Measurements from ENCODE around the gene MACROH2A2. TPM values are rescaled to one million over a fixed set of nuclear protein-coding genes. Genes with fewer than 3 reads are reported as not detected.

The MACROH2A2 gene
- total and polyA plus RNA-seq, 2 donors (not counting 1 experiment from before 2014, with no cell fraction given), result not detected

DNA sequence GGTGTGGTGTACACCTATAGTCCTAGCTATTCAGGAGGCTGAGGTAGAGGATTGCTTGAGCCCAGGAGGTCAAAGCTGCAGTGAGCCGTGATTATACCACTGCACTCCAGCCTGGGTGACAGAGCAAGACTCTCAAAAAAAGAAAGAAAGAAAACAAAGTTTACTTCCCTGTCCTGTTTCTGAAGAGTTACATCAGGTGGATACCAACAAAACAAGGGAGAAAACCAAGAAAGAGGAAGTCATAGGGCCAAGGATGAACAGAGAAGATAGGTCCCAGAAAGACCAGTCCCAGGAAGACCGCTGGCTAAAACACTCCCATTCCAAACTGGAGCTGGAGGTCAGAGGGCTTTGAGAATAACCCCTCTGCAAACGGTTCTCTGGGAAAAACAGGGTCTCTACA is 13.5 kb downstream of the MACROH2A2 start:
- Histone ChIP-seq H3K27me3 (replicated peaks in 1 of 4; ENCODE audit: control extremely low read depth in 1 of 4, control insufficient read depth in 3 of 4, insufficient read depth in 4 of 4, low read length in 3 of 4) (no peaks in the 10 kb centered on the region), H3K9me3 (ENCODE audit: control extremely low read depth in 1 of 3, control insufficient read depth in 2 of 3, insufficient read depth in 1 of 3, low read length in 2 of 3) (no peaks in the 10 kb centered on the region), H3K36me3 (replicated peaks in 1 of 2; ENCODE audit: control extremely low read depth in 1 of 2, control insufficient read depth in 1 of 2, extremely low read depth in 1 of 2, insufficient read depth in 2 of 2, low read length in 1 of 2) (no peaks in the 10 kb centered on the region), H3K79me2 (ENCODE audit: control insufficient read depth, insufficient read depth, low read length) (no peaks in the 10 kb centered on the region), H3K9ac (ENCODE audit: low read length) (no peak overlapping the region), H4K20me1 (ENCODE audit: control insufficient read depth, insufficient read depth, low read length, poor library complexity, severe bottlenecking) (no peaks in the 10 kb centered on the region), H3K4me3 (ENCODE audit: control extremely low read depth in 1 of 5, extremely low read depth in 1 of 5, insufficient read depth in 1 of 5, low read depth in 2 of 5, low read length in 4 of 5) (no peak overlapping the region), H2AFZ (ENCODE audit: insufficient read depth, low read depth, low read length, poor library complexity, severe bottlenecking) (no peak overlapping the region), H3K4me2 (replicated peaks; ENCODE audit: low read depth, low read length, poor library complexity, severe bottlenecking) (no peak overlapping the region), H3K27ac (ENCODE audit: low read length in 2 of 2) (no peak overlapping the region), H3K4me1 (ENCODE audit: control insufficient read depth in 2 of 2, insufficient read depth in 2 of 2, low read length in 2 of 2) (no peaks in the 10 kb centered on the region)
- ATAC-seq (ENCODE audit: low read depth) (no peak), DNase-seq (no peak)
- intact Hi-C loops (cut with micrococcal nuclease), result no loop called here
- H3K27ac Mint-ChIP-seq, result no peak overlapping the region
- peaks cover 11% of the 10 kb centered on the region for H3K27me3 Mint-ChIP-seq
- H3K4me1 Mint-ChIP-seq, result no peaks in the 10 kb centered on the region
- H3K4me3 Mint-ChIP-seq, result no peak overlapping the region
- ChIA-PET CTCF (no interaction called here), POLR2A (no interaction called here)
- WGBS (ENCODE audit: insufficient coverage), result no CpG with 5 or more reads among the region's 3 CpGs
- TF ChIP-seq, protein P1, sequence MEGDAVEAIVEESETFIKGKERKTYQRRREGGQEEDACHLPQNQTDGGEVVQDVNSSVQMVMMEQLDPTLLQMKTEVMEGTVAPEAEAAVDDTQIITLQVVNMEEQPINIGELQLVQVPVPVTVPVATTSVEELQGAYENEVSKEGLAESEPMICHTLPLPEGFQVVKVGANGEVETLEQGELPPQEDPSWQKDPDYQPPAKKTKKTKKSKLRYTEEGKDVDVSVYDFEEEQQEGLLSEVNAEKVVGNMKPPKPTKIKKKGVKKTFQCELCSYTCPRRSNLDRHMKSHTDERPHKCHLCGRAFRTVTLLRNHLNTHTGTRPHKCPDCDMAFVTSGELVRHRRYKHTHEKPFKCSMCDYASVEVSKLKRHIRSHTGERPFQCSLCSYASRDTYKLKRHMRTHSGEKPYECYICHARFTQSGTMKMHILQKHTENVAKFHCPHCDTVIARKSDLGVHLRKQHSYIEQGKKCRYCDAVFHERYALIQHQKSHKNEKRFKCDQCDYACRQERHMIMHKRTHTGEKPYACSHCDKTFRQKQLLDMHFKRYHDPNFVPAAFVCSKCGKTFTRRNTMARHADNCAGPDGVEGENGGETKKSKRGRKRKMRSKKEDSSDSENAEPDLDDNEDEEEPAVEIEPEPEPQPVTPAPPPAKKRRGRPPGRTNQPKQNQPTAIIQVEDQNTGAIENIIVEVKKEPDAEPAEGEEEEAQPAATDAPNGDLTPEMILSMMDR (IDR thresholded peaks at IDR 0.05), result no peak
- H3K9me3 Mint-ChIP-seq (ENCODE audit: insufficient read depth), result no peaks in the 10 kb centered on the region

DNA sequence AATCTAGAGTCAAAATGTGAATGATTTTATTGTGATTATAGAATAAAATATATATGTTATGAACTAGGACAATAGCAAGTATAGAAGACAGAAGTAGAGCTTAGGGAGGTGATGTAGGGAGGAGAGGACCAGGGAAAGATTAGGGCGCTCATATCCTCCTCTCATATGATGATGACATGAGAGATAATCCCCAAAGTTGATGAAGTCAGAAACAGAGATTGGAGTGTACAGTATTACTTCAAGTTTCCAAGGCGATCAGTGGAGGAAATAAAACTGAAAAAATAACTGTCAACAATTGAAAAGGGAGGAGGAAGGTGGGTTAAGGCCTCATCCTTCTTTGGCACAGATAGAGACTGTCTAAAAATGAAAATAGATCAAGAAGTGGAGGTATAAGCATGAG is 14.9 kb downstream of the MACROH2A2 start:
- POLR2A ChIA-PET, result no interaction called here
- no peak overlapping the region for H3K4me3 Mint-ChIP-seq
- peaks cover 9% of the 10 kb centered on the region for H3K27me3 Mint-ChIP-seq
- Histone ChIP-seq H3K4me2 (replicated peaks; ENCODE audit: low read depth, low read length, poor library complexity, severe bottlenecking) (no peak overlapping the region), H2AFZ (ENCODE audit: insufficient read depth, low read depth, low read length, poor library complexity, severe bottlenecking) (no peak overlapping the region), H3K79me2 (ENCODE audit: control insufficient read depth, insufficient read depth, low read length) (no peaks in the 10 kb centered on the region), H3K4me3 (ENCODE audit: control extremely low read depth in 1 of 5, extremely low read depth in 1 of 5, insufficient read depth in 1 of 5, low read depth in 2 of 5, low read length in 4 of 5) (no peak overlapping the region), H4K20me1 (ENCODE audit: control insufficient read depth, insufficient read depth, low read length, poor library complexity, severe bottlenecking) (no peaks in the 10 kb centered on the region), H3K27me3 (replicated peaks in 1 of 4; ENCODE audit: control extremely low read depth in 1 of 4, control insufficient read depth in 3 of 4, insufficient read depth in 4 of 4, low read length in 3 of 4) (no peaks in the 10 kb centered on the region), H3K9ac (ENCODE audit: low read length) (no peak overlapping the region), H3K9me3 (ENCODE audit: control extremely low read depth in 1 of 3, control insufficient read depth in 2 of 3, insufficient read depth in 1 of 3, low read length in 2 of 3) (no peaks in the 10 kb centered on the region), H3K4me1 (ENCODE audit: control insufficient read depth in 2 of 2, insufficient read depth in 2 of 2, low read length in 2 of 2) (no peaks in the 10 kb centered on the region), H3K27ac (ENCODE audit: low read length in 2 of 2) (no peak overlapping the region), H3K36me3 (replicated peaks in 1 of 2; ENCODE audit: control extremely low read depth in 1 of 2, control insufficient read depth in 1 of 2, extremely low read depth in 1 of 2, insufficient read depth in 2 of 2, low read length in 1 of 2) (no peaks in the 10 kb centered on the region)
- TF ChIP-seq, protein P1 (IDR thresholded peaks at IDR 0.05), result no peak
- no peak for TF ChIP-seq EZH2 (IDR thresholded peaks at IDR 0.05; ENCODE audit: borderline replicate concordance, insufficient read depth, low read depth, low read length, poor library complexity, severe bottlenecking)
- H3K9me3 Mint-ChIP-seq (ENCODE audit: insufficient read depth), result no peaks in the 10 kb centered on the region
- no peak overlapping the region for H3K27ac Mint-ChIP-seq
- intact Hi-C loops (cut with micrococcal nuclease), result no loop called here
- no peak for ATAC-seq (ENCODE audit: low read depth)
- CTCF ChIA-PET, result no interaction called here
- WGBS (ENCODE audit: insufficient coverage), result no CpG with 5 or more reads among the region's 2 CpGs
- no peak for DNase-seq
- H3K4me1 Mint-ChIP-seq, result no peaks in the 10 kb centered on the region
